GM12878 (cell line): ENCODE measurements around the gene ZSWIM3. TPM values are rescaled to one million over a fixed set of nuclear protein-coding genes. Genes with fewer than 3 reads are reported as not detected.

Experiments
- BCL11A ChIP-seq: IDR thresholded peaks from 2 replicates; pipeline ENCODE4 v1.6.1; 2011; ENCODE audit warnings: low read depth, low read length
- BHLHE40 ChIP-seq, 2 experiments: fragments of 450-650 bp in 1 of 2; IDR thresholded peaks; 2 replicates each; pipeline ENCODE4 v1.6.1; 2011 to 2017; ENCODE audit warnings: low read depth in 2 of 2, borderline replicate concordance in 1 of 2, improper control_type of control experiment in 1 of 2, low read length in 1 of 2, mild to moderate bottlenecking in 1 of 2
- CREM ChIP-seq: IDR thresholded peaks from 2 replicates; pipeline ENCODE4 v1.6.1; 2014; ENCODE audit warnings: antibody characterized with exemption, low read depth
- IRF5 ChIP-seq: fragments of 450-650 bp; IDR thresholded peaks from 2 replicates; pipeline ENCODE4 v1.6.1; 2017; ENCODE audit warnings: borderline replicate concordance
- NR2F1 ChIP-seq: fragments of 450-650 bp; conservative IDR thresholded peaks from 2 replicates; pipeline ENCODE4 v1.6.1; 2017; ENCODE audit warnings: mild to moderate bottlenecking
- NRF1 ChIP-seq: conservative IDR thresholded peaks from 2 replicates; pipeline ENCODE4 v1.6.1; 2011; ENCODE audit warnings: mild to moderate bottlenecking, low read depth, low read length, improper control_type of control experiment
- POLR2AphosphoS2 ChIP-seq: IDR thresholded peaks from 2 replicates; pipeline ENCODE4 v1.6.1; 2011; ENCODE audit warnings: low read depth, mild to moderate bottlenecking, low read length, improper control_type of control experiment, moderate library complexity
- ZBED1 ChIP-seq: IDR thresholded peaks from 2 replicates; pipeline ENCODE4 v1.6.1; 2016; ENCODE audit warnings: borderline replicate concordance
- ZNF592 ChIP-seq: fragments of 450-650 bp; IDR thresholded peaks from 2 replicates; pipeline ENCODE4 v1.6.1; 2017; ENCODE audit warnings: mild to moderate bottlenecking, moderate library complexity
- ZNF687 ChIP-seq: fragments of 450-650 bp; IDR thresholded peaks from 2 replicates; pipeline ENCODE4 v1.6.1; 2017; ENCODE audit warnings: mild to moderate bottlenecking, moderate library complexity
- polyA plus RNA-seq, 11 experiments: library from polyadenylated mRNA; depleted of rRNA in 4 of 11; unstranded in 6 of 11; stranded (reverse) in 5 of 11; fragments of >200 nt; fragmentation: Nextera tagmentation in 4 of 11; fragmentation: Illumina TruSeq in 1 of 11; extraction: Ambion mirVana in 4 of 11; extraction: Trizol in 1 of 11; gene quantifications; 1 replicate in 1 of 11; 2 replicates in 10 of 11; pipeline versions ENCODE4 v1.2.1 to v1.2.3, GENCODE V29; 2011 to 2016; ENCODE audit warnings: inconsistent platforms in 2 of 11, missing spikeins in 2 of 11, low read depth in 1 of 11
- total RNA-seq, 4 experiments: library from RNA; depleted of rRNA in 3 of 4; stranded (reverse); fragments of >200 nt in 3 of 4; fragmentation: Illumina TruSeq in 1 of 4; extraction: Trizol in 1 of 4; gene quantifications; 2 replicates each; pipeline versions ENCODE4 v1.2.1 to v1.2.3, GENCODE V29; 2013 to 2021
- TF ChIP-seq, protein P1 (sequence below): fragments of 450-650 bp; IDR thresholded peaks from 2 replicates; pipeline ENCODE4 v1.6.1; 2016; ENCODE audit warnings: mild to moderate bottlenecking
- TF ChIP-seq, protein P2 (sequence below): IDR thresholded peaks from 2 replicates; pipeline ENCODE4 v1.6.1; 2012; ENCODE audit warnings: mild to moderate bottlenecking, low read depth, low read length
- TF ChIP-seq, protein P3 (sequence below): fragments of 450-650 bp; IDR thresholded peaks from 2 replicates; pipeline ENCODE4 v1.6.1; 2017; ENCODE audit warnings: low read depth, mild to moderate bottlenecking, moderate library complexity

The ZSWIM3 gene
- total and polyA plus RNA-seq, 10 of the 15 experiments (the other 5 are each of a cell fraction or from before 2014, with no cell fraction given), result 1.6 to 5.1 (median 4.2) TPM

- no peak for TF ChIP-seq ZNF687
- no peak for TF ChIP-seq NR2F1
- TF ChIP-seq, protein P1, sequence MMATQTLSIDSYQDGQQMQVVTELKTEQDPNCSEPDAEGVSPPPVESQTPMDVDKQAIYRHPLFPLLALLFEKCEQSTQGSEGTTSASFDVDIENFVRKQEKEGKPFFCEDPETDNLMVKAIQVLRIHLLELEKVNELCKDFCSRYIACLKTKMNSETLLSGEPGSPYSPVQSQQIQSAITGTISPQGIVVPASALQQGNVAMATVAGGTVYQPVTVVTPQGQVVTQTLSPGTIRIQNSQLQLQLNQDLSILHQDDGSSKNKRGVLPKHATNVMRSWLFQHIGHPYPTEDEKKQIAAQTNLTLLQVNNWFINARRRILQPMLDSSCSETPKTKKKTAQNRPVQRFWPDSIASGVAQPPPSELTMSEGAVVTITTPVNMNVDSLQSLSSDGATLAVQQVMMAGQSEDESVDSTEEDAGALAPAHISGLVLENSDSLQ, result no peak
- TF ChIP-seq CREM, result no peak
- TF ChIP-seq NRF1, result no peak
- TF ChIP-seq, protein P2, sequence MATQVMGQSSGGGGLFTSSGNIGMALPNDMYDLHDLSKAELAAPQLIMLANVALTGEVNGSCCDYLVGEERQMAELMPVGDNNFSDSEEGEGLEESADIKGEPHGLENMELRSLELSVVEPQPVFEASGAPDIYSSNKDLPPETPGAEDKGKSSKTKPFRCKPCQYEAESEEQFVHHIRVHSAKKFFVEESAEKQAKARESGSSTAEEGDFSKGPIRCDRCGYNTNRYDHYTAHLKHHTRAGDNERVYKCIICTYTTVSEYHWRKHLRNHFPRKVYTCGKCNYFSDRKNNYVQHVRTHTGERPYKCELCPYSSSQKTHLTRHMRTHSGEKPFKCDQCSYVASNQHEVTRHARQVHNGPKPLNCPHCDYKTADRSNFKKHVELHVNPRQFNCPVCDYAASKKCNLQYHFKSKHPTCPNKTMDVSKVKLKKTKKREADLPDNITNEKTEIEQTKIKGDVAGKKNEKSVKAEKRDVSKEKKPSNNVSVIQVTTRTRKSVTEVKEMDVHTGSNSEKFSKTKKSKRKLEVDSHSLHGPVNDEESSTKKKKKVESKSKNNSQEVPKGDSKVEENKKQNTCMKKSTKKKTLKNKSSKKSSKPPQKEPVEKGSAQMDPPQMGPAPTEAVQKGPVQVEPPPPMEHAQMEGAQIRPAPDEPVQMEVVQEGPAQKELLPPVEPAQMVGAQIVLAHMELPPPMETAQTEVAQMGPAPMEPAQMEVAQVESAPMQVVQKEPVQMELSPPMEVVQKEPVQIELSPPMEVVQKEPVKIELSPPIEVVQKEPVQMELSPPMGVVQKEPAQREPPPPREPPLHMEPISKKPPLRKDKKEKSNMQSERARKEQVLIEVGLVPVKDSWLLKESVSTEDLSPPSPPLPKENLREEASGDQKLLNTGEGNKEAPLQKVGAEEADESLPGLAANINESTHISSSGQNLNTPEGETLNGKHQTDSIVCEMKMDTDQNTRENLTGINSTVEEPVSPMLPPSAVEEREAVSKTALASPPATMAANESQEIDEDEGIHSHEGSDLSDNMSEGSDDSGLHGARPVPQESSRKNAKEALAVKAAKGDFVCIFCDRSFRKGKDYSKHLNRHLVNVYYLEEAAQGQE, result no peak
- no peak for TF ChIP-seq BCL11A
- TF ChIP-seq BHLHE40 (IDR thresholded peaks at IDR 0.05; ENCODE audit: borderline replicate concordance in 1 of 2, low read depth in 2 of 2, low read length in 1 of 2), result no peak
- TF ChIP-seq ZNF592, result no peak
- no peak for TF ChIP-seq POLR2AphosphoS2
- no peak for TF ChIP-seq IRF5
- TF ChIP-seq ZBED1, result no peak
- TF ChIP-seq, protein P3, sequence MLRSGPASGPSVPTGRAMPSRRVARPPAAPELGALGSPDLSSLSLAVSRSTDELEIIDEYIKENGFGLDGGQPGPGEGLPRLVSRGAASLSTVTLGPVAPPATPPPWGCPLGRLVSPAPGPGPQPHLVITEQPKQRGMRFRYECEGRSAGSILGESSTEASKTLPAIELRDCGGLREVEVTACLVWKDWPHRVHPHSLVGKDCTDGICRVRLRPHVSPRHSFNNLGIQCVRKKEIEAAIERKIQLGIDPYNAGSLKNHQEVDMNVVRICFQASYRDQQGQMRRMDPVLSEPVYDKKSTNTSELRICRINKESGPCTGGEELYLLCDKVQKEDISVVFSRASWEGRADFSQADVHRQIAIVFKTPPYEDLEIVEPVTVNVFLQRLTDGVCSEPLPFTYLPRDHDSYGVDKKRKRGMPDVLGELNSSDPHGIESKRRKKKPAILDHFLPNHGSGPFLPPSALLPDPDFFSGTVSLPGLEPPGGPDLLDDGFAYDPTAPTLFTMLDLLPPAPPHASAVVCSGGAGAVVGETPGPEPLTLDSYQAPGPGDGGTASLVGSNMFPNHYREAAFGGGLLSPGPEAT, result no peak
Observed at GRCh38 chr20:45917790-45918141, 60.4 kb downstream of the ZSWIM3 start (continued).
